GM19240 (cell line): ENCODE measurements around the gene SLC51A.
"Not testable (repeated sequence)": the region's sequence is repeated elsewhere in the genome, so short reads cannot be mapped to it uniquely, and the experiment has no call there.

Experiments
- DNase-seq: peaks from one replicate; pipeline ENCODE4 v3.0.0; 2011; ENCODE audit warnings: low spot score; ENCODE audit not compliant: insufficient read length

The SLC51A gene

GRCh38 chr3:196193133-196193735, 23.1 kb upstream of the SLC51A start:
- no peak for DNase-seq

- no peak for DNase-seq
These were observed 22.4 kb upstream of the SLC51A start for GRCh38 chr3:196193736-196194541.

- no peak for DNase-seq
These were observed 21.8 kb upstream of the SLC51A start for GRCh38 chr3:196194542-196194915.

GRCh38 chr3:196195664-196196265, 20.6 kb upstream of the SLC51A start:
- no peak for DNase-seq

GRCh38 chr3:196197524-196197923, 18.8 kb upstream of the SLC51A start:
- no peak for DNase-seq

GRCh38 chr3:196198081-196198675, 18.2 kb upstream of the SLC51A start:
- DNase-seq = no peak

GRCh38 chr3:196198771-196199753, 17.3 kb upstream of the SLC51A start:
- DNase-seq = no peak

GRCh38 chr3:196202516-196202970, 13.8 kb upstream of the SLC51A start:
- DNase-seq = no peak

GRCh38 chr3:196203846-196204245, 12.5 kb upstream of the SLC51A start:
- DNase-seq = no peak

GRCh38 chr3:196205442-196206205, 10.7 kb upstream of the SLC51A start:
- not testable (repeated sequence) for DNase-seq

- DNase-seq = no peak
These were observed 9.0 kb upstream of the SLC51A start for GRCh38 chr3:196207159-196207832.

- DNase-seq = peak; percentile 53
These were observed 8.3 kb upstream of the SLC51A start for GRCh38 chr3:196207833-196208607.

GRCh38 chr3:196208942-196209695, 7.2 kb upstream of the SLC51A start:
- DNase-seq = no peak

- DNase-seq = not testable (repeated sequence)
These were observed 6.2 kb upstream of the SLC51A start for GRCh38 chr3:196209944-196210672.

- DNase-seq = no peak
These were observed 5.4 kb upstream of the SLC51A start, which contains the start of gene ZDHHC19 for GRCh38 chr3:196210673-196211556. Gene ZDHHC19, minus strand, starts transcription at chr3:196211400. Its CDS starts 85 bp downstream, at chr3:196211315.

- no peak for DNase-seq
These were observed 1.4 kb upstream of the SLC51A start for GRCh38 chr3:196214783-196215441.
